OCI-LY7 (cell line): ENCODE results near the gene PCDHA7. TPM values are rescaled to one million over a fixed set of nuclear protein-coding genes. Genes with fewer than 3 reads are reported as not detected.
A peak's percentile ranks its signal among the peaks of the same experiment; 100 is the strongest.
"Not testable (repeated sequence)": the region's sequence is repeated elsewhere in the genome, so short reads cannot be mapped to it uniquely, and the experiment has no call there.

Experiments used
- Bru-seq: library from RNA; stranded (reverse); fragments of 400-500 nt; gene quantifications from one replicate; lab custom pipeline; 2021; lab: Mats Ljungman, UMichigan
- BruChase-seq, 2 experiments: library from RNA; stranded (reverse); fragments of 400-500 nt; gene quantifications; one replicate each; lab custom pipeline; 2021; lab: Mats Ljungman, UMichigan
- BruUV-seq: library from RNA; stranded (reverse); fragments of 400-500 nt; replicated peaks from 2 replicates; lab custom pipeline; 2021; lab: Mats Ljungman, UMichigan
- CTCF ChIA-PET: fragments of 300-600 bp; sonication (Branson Sonifier 250); formaldehyde crosslinking; loops from one replicate; lab custom pipeline; 2022; ENCODE audit warnings: antibody characterized with exemption; ENCODE audit not compliant: unreplicated experiment; lab: Charles Lee
- POLR2A ChIA-PET: fragments of 300-600 bp; sonication (Branson Sonifier 250); formaldehyde crosslinking; loops from one replicate; lab custom pipeline; 2022; ENCODE audit warnings: antibody characterized with exemption; lab: Charles Lee
- DNase-seq: peaks from one replicate; pipeline ENCODE4 v3.0.0-alpha.2; 2015; ENCODE audit warnings: low spot score
- H2AFZ ChIP-seq: fragments of 200-600 bp; sonication (generic), shearing (Covaris generic); 2 replicates; pipeline ENCODE4 v1.6.1; 2014; ENCODE audit warnings: mild to moderate bottlenecking, antibody characterized with exemption, low read length, moderate library complexity
- H3K27ac ChIP-seq: fragments of 200-600 bp; sonication (generic); 2 replicates; pipeline ENCODE4 v1.5.1; 2014; ENCODE audit warnings: mixed run types, low read depth, mild to moderate bottlenecking, moderate library complexity, low read length, inconsistent platforms; ENCODE audit not compliant: poor library complexity, severe bottlenecking
- H3K36me3 ChIP-seq: fragments of 200-600 bp; sonication (generic); 2 replicates; pipeline ENCODE4 v1.6.1; 2014; ENCODE audit warnings: mild to moderate bottlenecking, antibody characterized with exemption, low read length, moderate library complexity, mixed read lengths; ENCODE audit not compliant: insufficient read depth
- H3K4me1 ChIP-seq: fragments of 200-600 bp; sonication (generic); 2 replicates; pipeline ENCODE4 v1.5.1; 2014; ENCODE audit warnings: mild to moderate bottlenecking, low read length; ENCODE audit not compliant: insufficient read depth, poor library complexity, severe bottlenecking
- H3K4me2 ChIP-seq: fragments of 200-600 bp; sonication (generic); 2 replicates; pipeline ENCODE4 v1.6.1; 2014; ENCODE audit warnings: mild to moderate bottlenecking, low read length
- H3K4me3 ChIP-seq: fragments of 200-600 bp; sonication (generic); 2 replicates; pipeline ENCODE4 v1.5.1; 2014; ENCODE audit warnings: mild to moderate bottlenecking, low read depth, low read length; ENCODE audit not compliant: poor library complexity, severe bottlenecking
- H3K79me2 ChIP-seq: fragments of 200-600 bp; sonication (generic); 2 replicates; pipeline ENCODE4 v1.6.1; 2016; ENCODE audit warnings: low read depth, mild to moderate bottlenecking, low read length, moderate library complexity, mixed read lengths; ENCODE audit not compliant: insufficient read depth
- H3K9me2 ChIP-seq: fragments of 200-600 bp; sonication (generic); 2 replicates; pipeline ENCODE4 v1.6.1; 2016; ENCODE audit warnings: mild to moderate bottlenecking, low read length, mixed read lengths; ENCODE audit not compliant: insufficient read depth
- H3K9me3 ChIP-seq: fragments of 200-600 bp; sonication (generic); 2 replicates; pipeline ENCODE4 v1.6.1; 2014; ENCODE audit warnings: mild to moderate bottlenecking, mixed run types, low read length, mixed read lengths
- H4K20me1 ChIP-seq: fragments of 200-600 bp; sonication (generic); 2 replicates; pipeline ENCODE4 v1.6.1; 2014; ENCODE audit warnings: mild to moderate bottlenecking, antibody characterized with exemption, low read length, moderate library complexity, mixed read lengths; ENCODE audit not compliant: insufficient read depth
- CTCF ChIP-seq: fragments of 200-600 bp; sonication (generic); conservative IDR thresholded peaks from 2 replicates; pipeline ENCODE4 v1.5.1; 2014; ENCODE audit warnings: mild to moderate bottlenecking, antibody characterized with exemption, low read length, moderate library complexity, mixed read lengths
- EZH2phosphoT487 ChIP-seq: fragments of 200-600 bp; sonication (generic); IDR thresholded peaks from 2 replicates; pipeline ENCODE4 v1.6.1; 2018; ENCODE audit warnings: low read depth, borderline replicate concordance, mild to moderate bottlenecking, mixed run types, antibody characterized with exemption, low read length, moderate library complexity, mixed read lengths
- intact Hi-C: fragments of 100-400 bp; cut with micrococcal nuclease; formaldehyde crosslinking; loops from one replicate; pipeline ENCODE4 v1.10.0; 2022; ENCODE audit not compliant: unreplicated experiment
- long read RNA-seq: library from polyadenylated mRNA; stranded (forward); transcript quantifications from one replicate; pipeline ENCODE4 v2.0.0, GENCODE V29; 2022
- total RNA-seq, 2 experiments: library from RNA; depleted of rRNA in 1 of 2; stranded (reverse); fragments of >200 nt in 1 of 2; shearing (Covaris generic) in 1 of 2; gene quantifications; 2 replicates each; pipeline ENCODE4 v1.2.3, GENCODE V29; 2014 to 2022

PCDHA7 gene
- total RNA-seq (2014; rRNA removed; shearing (Covaris generic)) (not detected in 2 replicates), total RNA-seq (2022) (not detected in 2 replicates), Bru-seq, nascent RNA (not detected), BruChase-seq, experiment 1, labeled RNA remaining after a 6-hour chase (not detected), BruChase-seq, experiment 2, labeled RNA remaining after a 2-hour chase (not detected)
- long read RNA-seq: 0 reads

- H3K36me3 ChIP-seq: no peaks in the 10 kb centered on the region
- TF ChIP-seq EZH2phosphoT487 (no peak), CTCF (peak; percentile 62)
- H4K20me1 ChIP-seq: no peaks in the 10 kb centered on the region
- H3K27ac ChIP-seq: no peak within 1 kb of the TSS
- DNase-seq: no peak
- BruUV-seq: no TSS peak
- ChIA-PET CTCF (no interaction called here), POLR2A (no interaction called here)
- intact Hi-C loops: no loop called here
- H3K4me1 ChIP-seq: no peaks in the 10 kb centered on the region
- no peak within 1 kb of the TSS for H2AFZ ChIP-seq
- H3K4me2 ChIP-seq: no peak within 1 kb of the TSS
- no peaks in the 10 kb centered on the region for H3K79me2 ChIP-seq
- no peaks in the 10 kb centered on the region for H3K9me3 ChIP-seq
- H3K4me3 ChIP-seq: no peak within 1 kb of the TSS
- no peaks in the 10 kb centered on the region for H3K9me2 ChIP-seq
These were observed at the start of gene PCDHA7 for GRCh38 chr5:140833993-140834392. TSS of gene PCDHA7 (plus strand) at chr5:140834269. CDS start at chr5:140834384, 115 bp downstream.

- intact Hi-C loops: no loop called here
- DNase-seq: peak; percentile 13
- no peaks in the 10 kb centered on the region for H3K79me2 ChIP-seq
- no peaks in the 10 kb centered on the region for H4K20me1 ChIP-seq
- ChIA-PET CTCF (no interaction called here), POLR2A (no interaction called here)
- no peak within 1 kb of the TSS for H3K4me2 ChIP-seq
- H3K9me2 ChIP-seq: no peaks in the 10 kb centered on the region
- H3K36me3 ChIP-seq: no peaks in the 10 kb centered on the region
- H3K4me3 ChIP-seq: no peak within 1 kb of the TSS
- H3K27ac ChIP-seq: no peak within 1 kb of the TSS
- H2AFZ ChIP-seq: no peak within 1 kb of the TSS
- H3K4me1 ChIP-seq: no peaks in the 10 kb centered on the region
- 0 out of 2 replicates have a peak, but pooled peaks cover 5% of the 10 kb centered on the region for H3K9me3 ChIP-seq
- no TSS peak for BruUV-seq
- TF ChIP-seq CTCF (peak; percentile 79), EZH2phosphoT487 (no peak)
These were observed 48.0 kb upstream of the PCDHA7 start, which contains the start of gene PCDHA1 for GRCh38 chr5:140785905-140786686. TSS of gene PCDHA1 (plus strand) at chr5:140786140.

- H3K9me3 ChIP-seq, H4K20me1 ChIP-seq, DNase-seq, H3K9me2 ChIP-seq, H3K4me3 ChIP-seq, H3K27ac ChIP-seq, CTCF ChIA-PET, H3K4me1 ChIP-seq, POLR2A ChIA-PET, H2AFZ ChIP-seq, H3K36me3 ChIP-seq, H3K79me2 ChIP-seq, intact Hi-C loops, BruUV-seq, H3K4me2 ChIP-seq: not testable (repeated sequence)
These were observed 46.6 kb upstream of the PCDHA7 start for GRCh38 chr5:140787422-140787821.

GRCh38 chr5:140787849-140788504 is 46.1 kb upstream of the PCDHA7 start:
- H2AFZ ChIP-seq, DNase-seq, H3K36me3 ChIP-seq, H4K20me1 ChIP-seq, CTCF ChIA-PET, intact Hi-C loops, H3K9me2 ChIP-seq, BruUV-seq, H3K9me3 ChIP-seq, H3K79me2 ChIP-seq, H3K27ac ChIP-seq, H3K4me3 ChIP-seq, POLR2A ChIA-PET, H3K4me2 ChIP-seq, H3K4me1 ChIP-seq: not testable (repeated sequence)
